ENCODE data around the gene EIF2B2.
A peak's percentile ranks its signal among the peaks of the same experiment; 100 is the strongest.

- TF ChIP-seq EP300 (IDR thresholded peaks at IDR 0.05) (no peak), CTCF (IDR thresholded peaks at IDR 0.05) (no peak), POLR2A (IDR thresholded peaks at IDR 0.05) (no peak), POLR2AphosphoS5 (IDR thresholded peaks at IDR 0.05) (peak in 3 of 4 donors; percentile 56 to 68 (median 60))
Measured at GRCh38 chr14:74955229-74956026, 47.3 kb upstream of the EIF2B2 start, which contains the start of gene PGF.
